ENCODE measurements around the gene WNT9A. TPM values are rescaled to one million over a fixed set of nuclear protein-coding genes. Genes with fewer than 3 reads are reported as not detected.

The WNT9A gene
- total RNA-seq, 6 donors from 2014 or later = 4.2 to 15.5 (median 10.9) TPM

DNA sequence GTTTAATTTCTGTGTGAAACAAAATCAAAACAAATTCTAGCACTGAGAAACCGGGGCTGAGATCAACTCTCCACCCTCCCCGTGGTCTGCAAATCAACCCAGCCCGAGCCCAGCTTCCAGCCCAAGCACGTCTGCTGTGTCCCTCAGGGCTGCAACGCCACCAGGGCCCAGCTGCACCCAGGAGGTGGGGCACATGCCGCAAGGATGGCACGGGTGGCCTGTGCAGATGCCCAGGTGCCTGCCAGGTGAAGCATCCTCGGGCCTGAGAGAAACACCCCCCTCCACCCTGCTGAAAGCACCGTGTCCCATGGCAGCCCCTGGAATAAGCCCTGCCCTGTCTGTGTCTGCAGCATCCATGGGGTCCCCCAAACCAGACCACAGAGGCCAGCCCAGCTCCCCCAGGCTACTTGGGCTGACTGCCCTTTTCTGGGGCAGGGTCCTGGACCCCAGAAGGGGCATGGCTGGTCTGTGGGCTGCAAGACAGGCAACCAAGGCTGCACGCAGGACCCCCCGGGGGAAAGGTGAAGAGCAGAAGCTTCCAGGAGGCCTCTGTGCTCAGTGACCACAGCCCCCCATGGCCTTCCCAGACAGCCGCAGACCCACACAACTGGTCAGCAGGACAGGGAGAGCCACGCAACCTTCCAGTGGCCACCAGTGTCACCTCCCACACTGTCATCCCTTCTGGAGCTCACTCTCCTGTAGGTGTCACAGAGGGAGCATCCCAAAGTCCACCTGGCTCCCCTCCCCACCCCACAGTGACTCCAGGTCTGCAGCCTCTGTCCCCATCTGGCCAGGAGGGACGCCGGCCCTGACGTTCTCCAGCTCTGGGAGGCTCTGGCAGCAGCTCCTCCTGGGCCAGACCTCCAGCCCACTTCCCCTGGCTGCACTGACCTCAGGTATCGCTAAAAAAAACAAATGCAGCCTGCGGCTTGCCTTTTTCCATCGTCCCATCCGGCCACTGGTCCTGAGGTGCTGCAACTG is 7.7 kb downstream of the WNT9A start:
- peak in 1 of 2 donors; percentile 15 for DNase-seq
- H3K4me3 ChIP-seq = no peak overlapping the region
- no peak overlapping the region for H3K27ac ChIP-seq
- H3K9me3 ChIP-seq = no peaks in the 10 kb centered on the region
- ATAC-seq (ENCODE audit: low FRiP score in 2 of 2) = no peak
- no peaks in the 10 kb centered on the region for H3K27me3 ChIP-seq
- TF ChIP-seq, protein P1, sequence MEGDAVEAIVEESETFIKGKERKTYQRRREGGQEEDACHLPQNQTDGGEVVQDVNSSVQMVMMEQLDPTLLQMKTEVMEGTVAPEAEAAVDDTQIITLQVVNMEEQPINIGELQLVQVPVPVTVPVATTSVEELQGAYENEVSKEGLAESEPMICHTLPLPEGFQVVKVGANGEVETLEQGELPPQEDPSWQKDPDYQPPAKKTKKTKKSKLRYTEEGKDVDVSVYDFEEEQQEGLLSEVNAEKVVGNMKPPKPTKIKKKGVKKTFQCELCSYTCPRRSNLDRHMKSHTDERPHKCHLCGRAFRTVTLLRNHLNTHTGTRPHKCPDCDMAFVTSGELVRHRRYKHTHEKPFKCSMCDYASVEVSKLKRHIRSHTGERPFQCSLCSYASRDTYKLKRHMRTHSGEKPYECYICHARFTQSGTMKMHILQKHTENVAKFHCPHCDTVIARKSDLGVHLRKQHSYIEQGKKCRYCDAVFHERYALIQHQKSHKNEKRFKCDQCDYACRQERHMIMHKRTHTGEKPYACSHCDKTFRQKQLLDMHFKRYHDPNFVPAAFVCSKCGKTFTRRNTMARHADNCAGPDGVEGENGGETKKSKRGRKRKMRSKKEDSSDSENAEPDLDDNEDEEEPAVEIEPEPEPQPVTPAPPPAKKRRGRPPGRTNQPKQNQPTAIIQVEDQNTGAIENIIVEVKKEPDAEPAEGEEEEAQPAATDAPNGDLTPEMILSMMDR (IDR thresholded peaks at IDR 0.05) = no peak
- TF ChIP-seq POLR2A (IDR thresholded peaks at IDR 0.05) = no peak
- no peak for TF ChIP-seq EP300 (IDR thresholded peaks at IDR 0.05)
- no peak for TF ChIP-seq POLR2AphosphoS5 (IDR thresholded peaks at IDR 0.05)
- H3K36me3 ChIP-seq = no peaks in the 10 kb centered on the region
- peaks cover 0 to under 1% (median under 1%) of the 10 kb centered on the region in 4 donors for H3K4me1 ChIP-seq
- WGBS, 2 donors = 61 to 85% methylated on average over 2 to 18 of the region's 20 CpGs

DNA sequence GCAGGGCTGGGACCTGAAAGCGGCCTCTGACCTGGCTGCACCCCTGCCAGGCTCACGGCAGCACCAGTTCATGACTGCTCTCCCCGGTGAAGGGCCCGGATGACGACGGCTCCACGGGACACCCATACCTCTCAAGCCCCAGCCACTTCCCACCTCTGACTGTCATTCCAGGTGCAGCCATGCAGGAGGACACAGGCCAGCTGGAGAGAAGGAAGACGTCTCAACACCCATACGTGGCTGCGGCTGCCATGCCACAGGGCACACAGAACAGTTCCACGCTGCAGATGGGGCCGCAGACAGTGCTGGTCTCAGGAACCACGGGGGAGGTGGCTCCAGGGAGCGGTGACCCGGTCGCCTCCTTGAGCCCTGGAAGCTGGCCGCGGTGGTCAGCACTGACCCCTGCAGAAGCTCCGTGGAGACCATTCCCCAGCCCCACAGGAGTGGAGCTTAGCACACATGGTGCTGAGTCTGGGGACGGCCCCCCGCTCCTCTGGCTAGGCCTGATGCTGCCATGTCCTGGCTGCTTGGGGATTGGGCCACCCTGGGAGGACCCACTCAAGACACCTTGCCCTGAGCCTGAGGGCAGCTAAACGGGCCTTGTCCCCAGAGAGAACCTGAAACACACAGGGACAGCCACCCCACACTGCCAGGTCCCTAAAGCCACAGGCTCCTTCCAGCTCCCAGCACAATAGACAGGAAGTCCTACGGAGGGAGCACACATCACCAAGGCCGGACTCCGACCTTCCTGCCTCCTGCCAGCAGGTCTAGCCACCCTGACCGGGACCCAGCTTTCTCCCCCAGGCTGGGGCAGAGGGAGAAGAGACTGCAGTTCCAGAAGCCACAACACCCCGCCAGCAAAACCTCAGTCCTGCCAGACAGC is 8.6 kb downstream of the WNT9A start:
- no peak overlapping the region for H3K4me3 ChIP-seq
- ATAC-seq (ENCODE audit: low FRiP score in 2 of 2) (no peak), DNase-seq (peak; percentile 20 to 72)
- no peaks in the 10 kb centered on the region for H3K9me3 ChIP-seq
- no peaks in the 10 kb centered on the region for H3K4me1 ChIP-seq
- H3K27ac ChIP-seq = no peak overlapping the region
- WGBS, 2 donors = 60 to 83% methylated on average over 4 to 26 of the region's 27 CpGs
- no peak for TF ChIP-seq EP300 (IDR thresholded peaks at IDR 0.05)
- TF ChIP-seq, protein P1 (IDR thresholded peaks at IDR 0.05) = no peak
- no peak for TF ChIP-seq POLR2A (IDR thresholded peaks at IDR 0.05)
- TF ChIP-seq POLR2AphosphoS5 (IDR thresholded peaks at IDR 0.05) = no peak
- no peaks in the 10 kb centered on the region for H3K36me3 ChIP-seq
- no peaks in the 10 kb centered on the region for H3K27me3 ChIP-seq

DNA sequence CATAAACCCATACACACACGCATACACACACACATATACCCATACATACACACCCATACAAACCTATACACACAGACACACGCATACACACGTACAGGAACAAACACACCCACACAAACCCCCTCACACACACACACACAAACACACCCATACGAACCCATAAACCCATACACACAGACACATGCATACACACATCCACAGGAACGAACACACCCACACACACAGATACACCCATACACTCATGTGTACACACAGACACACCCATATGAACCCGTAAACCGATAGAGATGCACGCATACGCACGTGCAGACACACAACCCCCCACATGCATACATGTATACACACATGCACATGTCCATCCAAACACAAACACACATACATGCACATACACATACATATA is 9.5 kb downstream of the WNT9A start:
- Histone ChIP-seq H3K36me3 (no peaks in the 10 kb centered on the region), H3K4me1 (no peaks in the 10 kb centered on the region), H3K4me3 (no peak overlapping the region), H3K27ac (no peak overlapping the region), H3K9me3 (no peaks in the 10 kb centered on the region), H3K27me3 (no peaks in the 10 kb centered on the region)
- WGBS, 2 donors = 91 to 95% methylated on average over 10 of the region's 10 CpGs
- DNase-seq (no peak), ATAC-seq (ENCODE audit: low FRiP score in 2 of 2) (no peak)
- TF ChIP-seq POLR2AphosphoS5 (IDR thresholded peaks at IDR 0.05) = no peak
- no peak for TF ChIP-seq POLR2A (IDR thresholded peaks at IDR 0.05)

DNA sequence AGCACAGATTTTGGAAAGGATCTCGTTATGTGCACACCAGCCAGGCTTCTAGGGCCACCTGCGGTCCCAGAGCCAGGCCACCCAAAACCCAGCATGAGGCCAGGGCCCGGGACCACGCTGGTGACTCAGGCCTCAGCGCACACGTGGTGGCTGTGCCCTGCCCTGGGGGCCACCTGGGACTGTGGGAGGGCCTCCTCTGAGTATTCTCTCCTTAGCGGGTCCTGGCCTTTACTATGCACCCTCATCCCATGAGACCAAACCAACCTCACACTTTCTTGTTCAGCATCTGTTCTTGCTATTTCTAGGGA is 9.9 kb downstream of the WNT9A start:
- Histone ChIP-seq H3K27ac (no peak overlapping the region), H3K36me3 (no peaks in the 10 kb centered on the region), H3K27me3 (no peaks in the 10 kb centered on the region), H3K4me3 (no peak overlapping the region), H3K9me3 (no peaks in the 10 kb centered on the region), H3K4me1 (no peaks in the 10 kb centered on the region)
- WGBS, 2 donors = 96 to 98% methylated on average over 4 to 7 of the region's 7 CpGs
- TF ChIP-seq POLR2A (IDR thresholded peaks at IDR 0.05) = no peak
- TF ChIP-seq EP300 (IDR thresholded peaks at IDR 0.05) = no peak
- no peak for TF ChIP-seq POLR2AphosphoS5 (IDR thresholded peaks at IDR 0.05)
- TF ChIP-seq, protein P1 (IDR thresholded peaks at IDR 0.05) = no peak
- ATAC-seq (ENCODE audit: low FRiP score in 2 of 2) (no peak), DNase-seq (no peak)

Data from upper lobe of left lung (tissue), 6 donors.